Ovary (tissue), 9 donors: ENCODE measurements around the gene HIF1AN. TPM values are rescaled to one million over a fixed set of nuclear protein-coding genes. Genes with fewer than 3 reads are reported as not detected.
"Not testable (repeated sequence)": the region's sequence is repeated elsewhere in the genome, so short reads cannot be mapped to it uniquely, and the experiment has no call there.

Experiments
- DNase-seq, 5 donors: peaks; one replicate each; pipeline ENCODE4 v3.0.0-alpha.2; 2019 to 2020
- H3K27ac ChIP-seq, 2 donors: fragments of 200-600 bp; one replicate each; pipeline versions ENCODE4 v1.5.1 to v1.8.0; 2019 to 2022
- H3K27me3 ChIP-seq: fragments of 200-600 bp; one replicate; pipeline ENCODE4 v1.8.0; 2022
- H3K36me3 ChIP-seq: fragments of 200-600 bp; sonication (generic); one replicate; pipeline ENCODE4 v1.5.1; 2019
- H3K4me1 ChIP-seq: one replicate; pipeline ENCODE4 v1.8.1; 2013; ENCODE audit warnings: mild to moderate bottlenecking, moderate library complexity; ENCODE audit not compliant: insufficient read depth
- H3K4me3 ChIP-seq: fragments of 200-600 bp; sonication (generic); one replicate; pipeline ENCODE4 v1.5.1; 2017
- H3K9me3 ChIP-seq, 2 donors: fragments of 200-600 bp in 1 of 2; sonication (generic) in 1 of 2; one replicate each; pipeline versions ENCODE4 v1.5.1 to v1.8.1; 2013 to 2019; ENCODE audit warnings: mild to moderate bottlenecking in 1 of 2, moderate library complexity in 1 of 2
- CTCF ChIP-seq, 3 donors: fragments of 450-650 bp in 2 of 3; fragments of 200-600 bp in 1 of 3; IDR thresholded peaks; one replicate each; pipeline versions ENCODE4 v1.5.1 to v1.8.0; 2016 to 2022; ENCODE audit warnings: antibody characterized with exemption in 3 of 3, mild to moderate bottlenecking in 1 of 3
- EP300 ChIP-seq: sonication (generic); formaldehyde crosslinking; IDR thresholded peaks from one replicate; pipeline ENCODE4 v1.6.1; 2017; ENCODE audit warnings: antibody characterized with exemption
- POLR2A ChIP-seq: fragments of 450-650 bp; IDR thresholded peaks from one replicate; pipeline ENCODE4 v1.6.1; 2017; ENCODE audit warnings: antibody characterized with exemption, mild to moderate bottlenecking, moderate library complexity
- WGBS, 3 donors: extraction: QIAGEN DNeasy Blood & Tissue Kit in 1 of 3; methylation state at CpG; one replicate each; pipeline versions ENCODE4 v1.1.5 to v1.1.7; 2013 to 2017; 5-methylcytosine and 5-hydroxymethylcytosine counted together
- intact Hi-C, 4 donors: fragments of 100-400 bp; cut with DNase I; formaldehyde crosslinking; loops; one replicate each; pipeline versions ENCODE4 v1.11.0 to v1.15.1; 2022 to 2023
- polyA plus RNA-seq, 2 donors: library from polyadenylated mRNA; stranded (reverse); fragments of 200-250 nt in 1 of 2; fragments of 350-450 nt in 1 of 2; fragmentation: Illumina TruSeq in 1 of 2; extraction: RNeasy Lipid Tissue Mini Kit (QIAGEN cat#74804) in 1 of 2; gene quantifications; one replicate each; pipeline ENCODE4 v1.2.3, GENCODE V29; 2013 to 2014
- total RNA-seq, 7 donors: library from RNA; depleted of rRNA in 2 of 7; stranded (reverse); fragments of >200 nt in 2 of 7; fragmentation: NEBNext Ultra II Directional in 3 of 7; extraction: Animal tissue kit (Norgen Biotek cat#: 25700) in 3 of 7; gene quantifications; one replicate each; pipeline versions ENCODE4 v1.1.0 to v1.2.4, GENCODE V29; 2016 to 2023
- donor health status: DM: no; HTN: no; CAD: no; lungs with moderate emphysema.
- donor health status: DM: no; HTN: no; CAD: no.
- donor health status: Bipolar disorder and iron deficiency.
- donor health status: DM: yes; HTN: yes; CAD: no.
- donor health status: DM: no; HTN: no; CAD: no.
- donor health status: DM: yes; HTN: yes; CAD: no.

The HIF1AN gene
- total and polyA plus RNA-seq, 9 donors = 6.3 to 60.2 (median 40.1) TPM

- H3K27me3 ChIP-seq = no peaks in the 10 kb centered on the region
- no peak for DNase-seq
- WGBS, 3 donors = 87% methylated on average over 24 of the region's 24 CpGs
- intact Hi-C loops = no loop called here
- H3K4me1 ChIP-seq = no peaks in the 10 kb centered on the region
- no peak overlapping the region for H3K4me3 ChIP-seq
- H3K9me3 ChIP-seq = no peaks in the 10 kb centered on the region
- TF ChIP-seq CTCF (IDR thresholded peaks at IDR 0.05) = no peak
- TF ChIP-seq POLR2A = no peak
- TF ChIP-seq EP300 = no peak
- H3K36me3 ChIP-seq = no peaks in the 10 kb centered on the region
- no peak overlapping the region for H3K27ac ChIP-seq
Measured at GRCh38 chr10:100571084-100571856, 35.5 kb downstream of the HIF1AN start.

GRCh38 chr10:100575146-100575545 lies 39.4 kb downstream of the HIF1AN start:
- intact Hi-C loops, H3K27me3 ChIP-seq, H3K4me3 ChIP-seq, H3K27ac ChIP-seq, H3K9me3 ChIP-seq, H3K4me1 ChIP-seq, DNase-seq, H3K36me3 ChIP-seq: not testable (repeated sequence)
- 71 to 81% (median 76%) methylated on average over 7 of the region's 7 CpGs for WGBS, 3 donors

GRCh38 chr10:100575585-100576281 lies 40.0 kb downstream of the HIF1AN start:
- intact Hi-C loops = no loop called here
- no peaks in the 10 kb centered on the region for H3K4me1 ChIP-seq
- H3K4me3 ChIP-seq = no peak overlapping the region
- no peaks in the 10 kb centered on the region for H3K9me3 ChIP-seq
- DNase-seq = no peak
- no peak for TF ChIP-seq CTCF (IDR thresholded peaks at IDR 0.05)
- no peak for TF ChIP-seq POLR2A
- no peak for TF ChIP-seq EP300
- H3K36me3 ChIP-seq = no peaks in the 10 kb centered on the region
- no peak overlapping the region for H3K27ac ChIP-seq
- no peaks in the 10 kb centered on the region for H3K27me3 ChIP-seq
- 68 to 78% (median 74%) methylated on average over 8 of the region's 8 CpGs for WGBS, 3 donors

- intact Hi-C loops = no loop called here
- H3K36me3 ChIP-seq = no peaks in the 10 kb centered on the region
- WGBS, 3 donors = 77 to 82% (median 78%) methylated on average over 5 of the region's 5 CpGs
- H3K27me3 ChIP-seq = no peaks in the 10 kb centered on the region
- H3K4me1 ChIP-seq = no peaks in the 10 kb centered on the region
- no peak overlapping the region for H3K4me3 ChIP-seq
- no peak for DNase-seq
- TF ChIP-seq EP300 = no peak
- no peak for TF ChIP-seq CTCF (IDR thresholded peaks at IDR 0.05)
- no peaks in the 10 kb centered on the region for H3K9me3 ChIP-seq
- no peak overlapping the region for H3K27ac ChIP-seq
Measured at GRCh38 chr10:100576282-100576635, 40.5 kb downstream of the HIF1AN start.
